A549 (cell line): Measurements from ENCODE around the gene GSE1. TPM values are rescaled to one million over a fixed set of nuclear protein-coding genes. Genes with fewer than 3 reads are reported as not detected.

ENCODE experiments used
- ATAC-seq, 2 experiments: fragments of 200-7000 bp in 1 of 2; fragments of >200 bp in 1 of 2; cut with Nextera tagmentation in 1 of 2; cut with Tn5 transposase in 1 of 2; 3 replicates each; pipeline versions ENCODE4 v1.8.0 to v1.9.1; 2018 to 2020; ENCODE audit warnings: mild to moderate bottlenecking in 1 of 2, moderate library complexity in 1 of 2
- CTCF ChIA-PET: fragments of 300-600 bp; sonication (Branson Sonifier 250); formaldehyde crosslinking; extraction: SDS; loops from one replicate; lab custom pipeline; 2021; ENCODE audit warnings: antibody characterized with exemption, inconsistent platforms; lab: Yijun Ruan, JAX
- POLR2A ChIA-PET: fragments of 350-600 bp; formaldehyde crosslinking; extraction: SDS; loops from one replicate; lab custom pipeline; 2021; ENCODE audit warnings: antibody characterized with exemption, inconsistent platforms; lab: Yijun Ruan, JAX
- DNase-seq, 2 experiments: peaks; one replicate each; pipeline versions ENCODE4 v3.0.0 to v3.0.0-alpha.2; 2011 to 2016; ENCODE audit warnings: low read depth in 1 of 2, low spot score in 1 of 2
- FAIRE-seq: peaks from 2 replicates; lab custom pipeline; 2011; peaks lifted over from hg19 to GRCh38; lab: Jason Lieb, UNC
- H3K27ac ChIP-seq, 2 experiments: fragments of >200 bp; sonication (Bioruptor Twin); formaldehyde crosslinking; 3 replicates each; pipeline ENCODE4 v1.5.1; 2016 to 2017
- H3K4me1 ChIP-seq: fragments of >200 bp; sonication (Bioruptor Twin); formaldehyde crosslinking; 3 replicates; pipeline ENCODE4 v1.6.1; 2016
- H3K4me2 ChIP-seq: fragments of >200 bp; sonication (Bioruptor Twin); formaldehyde crosslinking; 3 replicates; pipeline ENCODE4 v1.6.1; 2016
- H3K4me3 ChIP-seq: fragments of >200 bp; sonication (Bioruptor Twin); formaldehyde crosslinking; 3 replicates; pipeline ENCODE4 v1.5.1; 2016
- H3K9me3 ChIP-seq: fragments of >200 bp; sonication (Bioruptor Twin); formaldehyde crosslinking; 3 replicates; pipeline ENCODE4 v1.6.1; 2016
- ATOH8 ChIP-seq: fragments of 250-450 bp; sonication (Bioruptor Pico); IDR thresholded peaks from 2 replicates; pipeline ENCODE4 v1.5.0; 2020; ENCODE audit warnings: low read depth, mild to moderate bottlenecking, moderate library complexity
- CBX8 ChIP-seq: fragments of 200-600 bp; sonication (generic); IDR thresholded peaks from 2 replicates; pipeline ENCODE4 v1.6.1; 2016
- CHD2 ChIP-seq: fragments of 150-350 bp; IDR thresholded peaks from 2 replicates; pipeline ENCODE4 v1.6.1; 2014; ENCODE audit warnings: low read length; ENCODE audit not compliant: partially characterized antibody
- CHD4 ChIP-seq: fragments of 200-600 bp; sonication (generic); IDR thresholded peaks from 2 replicates; pipeline ENCODE4 v1.6.1; 2016; ENCODE audit warnings: antibody characterized with exemption, mild to moderate bottlenecking, borderline replicate concordance
- CTCF ChIP-seq: fragments of >200 bp; sonication (Bioruptor Twin); formaldehyde crosslinking; IDR thresholded peaks from 3 replicates; pipeline ENCODE4 v1.5.1; 2016
- EHMT2 ChIP-seq: fragments of 200-600 bp; sonication (generic); IDR thresholded peaks from 2 replicates; pipeline ENCODE4 v1.6.1; 2016; ENCODE audit warnings: antibody characterized with exemption, low read depth, mild to moderate bottlenecking, moderate library complexity
- ELK1 ChIP-seq: fragments of 150-350 bp; IDR thresholded peaks from 2 replicates; pipeline ENCODE4 v1.6.1; 2014; ENCODE audit warnings: low read depth, mild to moderate bottlenecking, low read length
- EP300 ChIP-seq, 2 experiments: fragments of >200 bp; sonication (Bioruptor Twin); formaldehyde crosslinking; IDR thresholded peaks; 2 replicates in 1 of 2; 3 replicates in 1 of 2; pipeline ENCODE4 v1.6.1; 2016 to 2017
- FOSL2 ChIP-seq, 2 experiments: fragments of 450-650 bp in 1 of 2; fragments of >200 bp in 1 of 2; sonication (Bioruptor Twin) in 1 of 2; formaldehyde crosslinking; IDR thresholded peaks; 2 replicates each; pipeline versions ENCODE4 v1.5.0 to v1.6.1; 2016 to 2020; ENCODE audit warnings: mild to moderate bottlenecking in 1 of 2, moderate library complexity in 1 of 2
- HOXB5 ChIP-seq: fragments of 250-450 bp; sonication (Bioruptor Pico); IDR thresholded peaks from 2 replicates; pipeline ENCODE4 v1.5.0; 2020; ENCODE audit warnings: mild to moderate bottlenecking, moderate library complexity
- JUN ChIP-seq, 2 experiments: fragments of >200 bp; sonication (Bioruptor Twin); formaldehyde crosslinking; IDR thresholded peaks; 2 replicates in 1 of 2; 3 replicates in 1 of 2; pipeline ENCODE4 v1.6.1; 2016 to 2017
- NPAS2 ChIP-seq: fragments of 250-450 bp; sonication (Bioruptor Pico); IDR thresholded peaks from 2 replicates; pipeline ENCODE4 v1.8.0; 2022; ENCODE audit warnings: mild to moderate bottlenecking, moderate library complexity, borderline replicate concordance
- RFX5 ChIP-seq: fragments of 450-650 bp; IDR thresholded peaks from 2 replicates; pipeline ENCODE4 v1.7.1; 2014; ENCODE audit warnings: antibody characterized with exemption, mild to moderate bottlenecking, moderate library complexity
- SREBF2 ChIP-seq: fragments of 450-650 bp; IDR thresholded peaks from 2 replicates; pipeline ENCODE4 v1.6.1; 2014; ENCODE audit warnings: mild to moderate bottlenecking, moderate library complexity
- ZC3H11A ChIP-seq: fragments of 450-650 bp; IDR thresholded peaks from 2 replicates; pipeline ENCODE4 v1.6.1; 2014; ENCODE audit warnings: antibody characterized with exemption, mild to moderate bottlenecking
- ZFP36 ChIP-seq: fragments of 450-650 bp; IDR thresholded peaks from 2 replicates; pipeline ENCODE4 v1.6.1; 2014; ENCODE audit warnings: borderline replicate concordance; ENCODE audit not compliant: partially characterized antibody
- ZNF302 ChIP-seq: fragments of 250-450 bp; sonication (Bioruptor Pico); IDR thresholded peaks from 2 replicates; pipeline ENCODE4 v1.9.0; 2021; ENCODE audit warnings: inconsistent platforms, mild to moderate bottlenecking, moderate library complexity
- ZSCAN20 ChIP-seq: fragments of 250-450 bp; sonication (Bioruptor Pico); IDR thresholded peaks from 2 replicates; pipeline ENCODE4 v1.8.0; 2022; ENCODE audit warnings: mild to moderate bottlenecking, moderate library complexity
- WGBS: methylation state at CpG from one replicate; pipeline ENCODE4 v1.1.6; 2017; ENCODE audit errors: missing lambda C conversion rate; 5-methylcytosine and 5-hydroxymethylcytosine counted together
- polyA plus RNA-seq, 4 experiments: library from polyadenylated mRNA; depleted of rRNA in 3 of 4; stranded (reverse); fragments of >200 nt; fragmentation: RNase III in 1 of 4; extraction: RNeasy Plus Mini Kit Qiagen cat#74134 plus additional on column Dnase treatment in 1 of 4; gene quantifications; 2 replicates in 3 of 4; 3 replicates in 1 of 4; pipeline ENCODE4 v1.2.3, GENCODE V29; 2011 to 2017
- TF ChIP-seq, protein P1 (sequence below): IDR thresholded peaks from 2 replicates; pipeline ENCODE4 v1.6.1; 2012
- TF ChIP-seq, protein P2 (sequence below): fragments of 450-650 bp; IDR thresholded peaks from 2 replicates; pipeline ENCODE4 v1.6.1; 2014; ENCODE audit warnings: antibody characterized with exemption

The GSE1 gene
- polyA plus RNA-seq, 2 of the 4 experiments (the other 2 are of a cell fraction) = 20.7 to 24.3 TPM

- Histone ChIP-seq H3K4me2 (no peak overlapping the region), H3K9me3 (no peaks in the 10 kb centered on the region; the same call in 2 of the 3 replicates), H3K4me3 (no peak overlapping the region), H3K4me1 (0 out of 3 replicates have a peak, but pooled peaks cover 2% of the 10 kb centered on the region), H3K27ac (no peak overlapping the region)
- ATAC-seq (no peak), FAIRE-seq (no peak), DNase-seq (no peak)
- ChIA-PET CTCF (interaction anchor here (1.2 to 6.9 kb wide), 3 partner anchors 18 to 380 kb away, joined by 3 to 50 read pairs (median 4); no protein-coding TSS in a partner anchor), POLR2A (no interaction called here)
- WGBS = 97% methylated on average over 26 of the region's 35 CpGs
- TF ChIP-seq ZFP36 (no peak), CHD2 (no peak), CHD4 (no peak), JUN (IDR thresholded peaks at IDR 0.05) (no peak), ZC3H11A (no peak), SREBF2 (no peak), ZSCAN20 (CRISPR knock-in tag) (no peak), RFX5 (no peak), ELK1 (no peak), EP300 (IDR thresholded peaks at IDR 0.05) (no peak), EHMT2 (no peak), NPAS2 (CRISPR knock-in tag) (no peak), CBX8 (no peak), FOSL2 (IDR thresholded peaks at IDR 0.05) (no peak), FOSL2 (CRISPR knock-in tag; IDR thresholded peaks at IDR 0.05) (no peak), ZNF302 (no peak), CTCF (no peak)
- TF ChIP-seq, protein P1, sequence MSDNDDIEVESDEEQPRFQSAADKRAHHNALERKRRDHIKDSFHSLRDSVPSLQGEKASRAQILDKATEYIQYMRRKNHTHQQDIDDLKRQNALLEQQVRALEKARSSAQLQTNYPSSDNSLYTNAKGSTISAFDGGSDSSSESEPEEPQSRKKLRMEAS = no peak
- TF ChIP-seq, protein P2, sequence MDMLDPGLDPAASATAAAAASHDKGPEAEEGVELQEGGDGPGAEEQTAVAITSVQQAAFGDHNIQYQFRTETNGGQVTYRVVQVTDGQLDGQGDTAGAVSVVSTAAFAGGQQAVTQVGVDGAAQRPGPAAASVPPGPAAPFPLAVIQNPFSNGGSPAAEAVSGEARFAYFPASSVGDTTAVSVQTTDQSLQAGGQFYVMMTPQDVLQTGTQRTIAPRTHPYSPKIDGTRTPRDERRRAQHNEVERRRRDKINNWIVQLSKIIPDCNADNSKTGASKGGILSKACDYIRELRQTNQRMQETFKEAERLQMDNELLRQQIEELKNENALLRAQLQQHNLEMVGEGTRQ = no peak
Observed at GRCh38 chr16:85633888-85634287, 20.8 kb downstream of the GSE1 start.

GRCh38 chr16:85634747-85635544 lies 21.8 kb downstream of the GSE1 start:
- DNase-seq = no peak
- FAIRE-seq = no peak
- Histone ChIP-seq H3K4me3 (no peak overlapping the region), H3K4me2 (no peak overlapping the region), H3K4me1 (0 out of 3 replicates have a peak, but pooled peaks cover 5% of the 10 kb centered on the region)
- 91% methylated on average over 22 of the region's 24 CpGs for WGBS
- TF ChIP-seq HOXB5 (CRISPR knock-in tag) (peak; percentile 90), ATOH8 (CRISPR knock-in tag) (no peak), CTCF (0 out of 3 replicates have a peak, but pooled peaks have one; percentile 13)
- TF ChIP-seq, all 56 proteins: peak for 2
- ChIA-PET CTCF (interaction anchor here (0.5 to 6.9 kb wide), 11 partner anchors 8 to 382 kb away, joined by 3 to 50 read pairs (median 4); no protein-coding TSS in a partner anchor), POLR2A (no interaction called here)
- Histone ChIP-seq H3K27ac (no peak overlapping the region), H3K9me3 (no peaks in the 10 kb centered on the region)
- ATAC-seq = peak in 1 of 2 experiments; percentile 27; a peak in 4 of 6 replicates
